Left forelimb (tissue), 1 donor: ENCODE data around the gene RAD9A.

Experiments
- DNase-seq: peaks from one replicate; pipeline ENCODE4 v3.0.0-alpha.2; 2018; ENCODE audit warnings: low spot score

The RAD9A gene

GRCh38 chr11:67441098-67441563 is 49.3 kb downstream of the RAD9A start:
- DNase-seq = no peak

- no peak for DNase-seq
These were observed 50.1 kb downstream of the RAD9A start for GRCh38 chr11:67441731-67442351.

- DNase-seq = no peak
These were observed 51.0 kb downstream of the RAD9A start for GRCh38 chr11:67442504-67443404.

GRCh38 chr11:67445515-67445914 is 53.7 kb downstream of the RAD9A start:
- no peak for DNase-seq
